ENCODE results near the gene PRKAG3.

Gene PRKAG3

GRCh38 chr2:218813771-218814460, 17.7 kb downstream of the PRKAG3 start:
- no peak for DNase-seq (ENCODE audit: low spot score)

- DNase-seq (ENCODE audit: low spot score) = no peak
Observed at GRCh38 chr2:218812861-218813260, 18.7 kb downstream of the PRKAG3 start.

GRCh38 chr2:218812096-218812815, 19.3 kb downstream of the PRKAG3 start:
- DNase-seq (ENCODE audit: low spot score) = no peak

GRCh38 chr2:218811382-218811781, 20.2 kb downstream of the PRKAG3 start:
- DNase-seq (ENCODE audit: low spot score) = no peak

GRCh38 chr2:218810256-218810655, 21.3 kb downstream of the PRKAG3 start:
- DNase-seq (ENCODE audit: low spot score) = no peak

- no peak for DNase-seq (ENCODE audit: low spot score)
Observed at GRCh38 chr2:218809515-218809914, 22.1 kb downstream of the PRKAG3 start.

- DNase-seq (ENCODE audit: low spot score) = no peak
Observed at GRCh38 chr2:218807626-218808025, 24.0 kb downstream of the PRKAG3 start.

- DNase-seq (ENCODE audit: low spot score) = no peak
Observed at GRCh38 chr2:218806346-218806978, 25.1 kb downstream of the PRKAG3 start.

GRCh38 chr2:218805627-218806026, 26.0 kb downstream of the PRKAG3 start:
- DNase-seq (ENCODE audit: low spot score) = no peak

GRCh38 chr2:218804817-218805216, 26.8 kb downstream of the PRKAG3 start:
- no peak for DNase-seq (ENCODE audit: low spot score)

GRCh38 chr2:218802386-218802994, 29.1 kb downstream of the PRKAG3 start:
- no peak for DNase-seq (ENCODE audit: low spot score)

GRCh38 chr2:218799990-218800389, 31.6 kb downstream of the PRKAG3 start:
- no peak for DNase-seq (ENCODE audit: low spot score)

- DNase-seq (ENCODE audit: low spot score) = no peak
Observed at GRCh38 chr2:218798767-218799504, 32.7 kb downstream of the PRKAG3 start.

- DNase-seq (ENCODE audit: low spot score) = no peak
Observed at GRCh38 chr2:218796691-218797090, 34.9 kb downstream of the PRKAG3 start.

- DNase-seq (ENCODE audit: low spot score) = no peak
Observed at GRCh38 chr2:218792433-218792832, 39.2 kb downstream of the PRKAG3 start.

GRCh38 chr2:218788529-218789255, 42.9 kb downstream of the PRKAG3 start:
- DNase-seq (ENCODE audit: low spot score) = no peak

GRCh38 chr2:218786133-218786532, 45.5 kb downstream of the PRKAG3 start:
- no peak for DNase-seq (ENCODE audit: low spot score)

- no peak for DNase-seq (ENCODE audit: low spot score)
Observed at GRCh38 chr2:218785103-218785502, 46.5 kb downstream of the PRKAG3 start.

GRCh38 chr2:218783688-218784087, 47.9 kb downstream of the PRKAG3 start:
- no peak for DNase-seq (ENCODE audit: low spot score)

- no peak for DNase-seq (ENCODE audit: low spot score)
Observed at GRCh38 chr2:218782528-218782844, 49.1 kb downstream of the PRKAG3 start.

GRCh38 chr2:218781691-218782527, 49.7 kb downstream of the PRKAG3 start, which contains the start of gene CYP27A1:
Gene CYP27A1 (plus strand): TSS chr2:218782147. CDS start chr2:218782183, 36 bp downstream.
- DNase-seq (ENCODE audit: low spot score) = peak; percentile 70

Data from ecto neural progenitor cell (in vitro differentiated cells).